ENCODE measurements around the gene ZPR1.
"Not testable (repeated sequence)": the region's sequence is repeated elsewhere in the genome, so short reads cannot be mapped to it uniquely, and the experiment has no call there.

ZPR1 gene

GRCh38 chr11:116823031-116823843 lies 35.4 kb upstream of the ZPR1 start, which contains the start of gene APOA4:
Gene APOA4, minus strand, starts transcription at chr11:116823304. Its CDS starts 113 bp downstream, at chr11:116823191.
- DNase-seq (ENCODE audit: low spot score), result no peak

DNA sequence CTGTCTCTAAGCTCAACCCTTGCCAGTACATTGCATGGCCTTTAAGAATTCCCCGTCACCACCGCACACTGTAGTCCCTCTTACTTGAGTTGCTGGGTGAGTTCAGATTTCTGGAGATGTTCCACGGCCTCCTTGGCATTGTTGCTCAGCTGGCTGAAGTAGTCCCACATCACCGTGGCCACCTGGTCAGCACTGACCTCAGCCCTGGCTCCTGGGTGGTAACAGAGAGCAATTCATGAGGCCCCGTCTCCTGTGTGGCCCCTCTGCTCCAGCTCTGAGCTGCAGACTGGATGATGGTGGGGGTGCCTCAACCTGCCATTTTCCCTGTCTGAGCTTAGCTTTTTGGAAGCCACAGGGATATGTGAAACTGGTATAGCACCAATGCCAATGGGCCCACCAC lies 34.8 kb upstream of the ZPR1 start:
- DNase-seq (ENCODE audit: low spot score), result no peak

DNA sequence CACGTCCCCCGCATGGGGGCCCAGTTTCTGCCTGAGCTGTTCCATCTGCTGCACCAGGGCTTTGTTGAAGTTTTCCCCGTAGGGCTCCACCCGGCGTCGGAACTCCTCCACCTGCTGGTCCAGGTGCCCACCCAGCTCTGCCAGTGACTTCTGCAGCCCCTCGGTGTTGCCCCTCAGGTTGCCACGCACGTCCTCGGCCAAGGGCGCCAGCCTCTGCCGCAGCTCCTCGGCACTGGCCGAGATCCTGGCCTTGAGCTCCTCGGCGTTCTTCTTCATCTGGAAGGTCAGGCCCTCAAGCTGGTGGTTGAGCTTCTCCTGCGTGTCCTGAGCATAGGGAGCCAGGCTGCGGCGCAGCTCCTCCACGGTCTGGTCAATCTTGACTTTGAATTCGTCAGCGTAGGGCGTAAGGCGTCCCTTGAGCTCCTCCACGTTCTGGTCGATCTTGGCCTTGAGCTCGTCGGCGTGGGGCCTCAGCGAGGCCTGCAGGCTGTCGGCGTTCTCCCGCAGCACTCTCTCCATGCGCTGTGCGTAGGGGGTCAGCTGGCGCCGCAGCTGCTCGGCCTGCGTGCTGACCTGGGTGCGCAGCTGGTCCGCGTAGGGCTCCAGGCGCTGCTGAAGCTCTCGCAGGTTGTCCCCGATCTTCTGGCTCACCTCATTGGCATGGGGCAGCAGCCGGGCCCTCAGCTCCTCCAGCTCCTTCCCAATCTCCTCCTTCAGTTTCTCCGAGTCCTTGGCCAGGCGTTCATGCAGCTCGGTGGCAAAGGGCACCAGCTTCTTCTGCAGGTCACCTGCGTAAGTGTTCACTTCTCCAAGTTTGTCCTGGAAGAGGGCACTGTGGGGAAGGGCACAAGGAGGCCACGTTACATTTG lies 33.5 kb upstream of the ZPR1 start:
- DNase-seq (ENCODE audit: low spot score), result no peak

- no peak for DNase-seq (ENCODE audit: low spot score)
Measured at GRCh38 chr11:116819049-116819448, 31.2 kb upstream of the ZPR1 start.

DNA sequence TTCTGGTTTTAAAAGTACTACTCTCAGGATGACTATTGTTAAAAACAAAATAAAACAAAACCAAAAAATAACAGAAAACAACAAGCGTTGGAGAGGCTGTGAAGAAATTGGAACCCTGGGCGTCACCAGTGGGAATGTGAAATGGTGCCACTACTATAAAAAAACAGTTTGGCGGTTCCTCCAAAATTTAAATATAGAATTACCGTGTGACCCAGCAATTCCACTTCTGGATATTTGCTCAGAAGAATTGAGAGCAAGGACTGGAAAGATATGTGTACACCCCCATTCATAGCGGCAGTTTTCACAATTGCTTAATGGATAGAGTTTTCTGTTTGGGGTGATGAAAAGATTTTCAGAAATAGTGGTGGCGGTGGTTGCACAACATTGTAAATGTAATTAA lies 26.7 kb upstream of the ZPR1 start:
- DNase-seq (ENCODE audit: low spot score), result no peak

GRCh38 chr11:116813781-116814471 lies 26.1 kb upstream of the ZPR1 start:
- no peak for DNase-seq (ENCODE audit: low spot score)

- no peak for DNase-seq (ENCODE audit: low spot score)
Measured at GRCh38 chr11:116813170-116813569, 25.3 kb upstream of the ZPR1 start.

DNA sequence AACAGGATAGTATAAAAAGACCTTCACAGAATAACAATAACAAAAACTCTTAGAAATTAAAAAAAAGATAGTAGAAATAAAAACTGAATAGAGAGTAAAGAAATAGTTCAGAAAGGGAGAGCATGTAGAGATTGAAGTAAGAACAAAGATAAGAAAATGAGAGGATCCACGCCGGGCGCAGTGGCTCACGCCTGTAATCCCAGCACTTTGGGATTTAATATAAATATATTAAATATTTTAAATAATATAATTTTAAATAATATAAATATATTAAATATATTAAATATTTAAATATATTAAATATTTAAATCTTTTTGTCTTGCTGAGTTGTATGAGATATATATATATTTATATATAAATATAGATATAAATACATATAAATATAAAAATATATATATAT lies 24.3 kb upstream of the ZPR1 start:
- no peak for DNase-seq (ENCODE audit: low spot score)

DNA sequence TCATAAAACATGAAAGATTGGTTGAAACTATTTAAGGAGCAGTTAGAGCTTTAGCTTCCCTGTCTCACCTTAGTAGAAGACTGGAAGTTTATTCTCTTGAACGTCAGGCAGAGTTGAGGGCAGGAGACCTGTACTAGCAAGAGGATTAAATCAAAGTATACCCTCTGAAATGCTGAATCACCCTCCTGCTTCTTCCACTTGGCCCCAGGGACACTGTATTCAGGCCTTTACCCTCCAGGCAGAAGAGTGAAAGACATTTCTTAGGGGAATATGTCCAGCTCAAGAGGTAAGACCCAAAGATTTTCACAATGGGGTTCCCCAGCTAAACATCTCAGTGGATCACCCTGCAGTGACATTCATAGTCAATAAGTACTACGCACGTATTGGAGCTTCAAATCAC lies 23.4 kb upstream of the ZPR1 start:
- no peak for DNase-seq (ENCODE audit: low spot score)

DNA sequence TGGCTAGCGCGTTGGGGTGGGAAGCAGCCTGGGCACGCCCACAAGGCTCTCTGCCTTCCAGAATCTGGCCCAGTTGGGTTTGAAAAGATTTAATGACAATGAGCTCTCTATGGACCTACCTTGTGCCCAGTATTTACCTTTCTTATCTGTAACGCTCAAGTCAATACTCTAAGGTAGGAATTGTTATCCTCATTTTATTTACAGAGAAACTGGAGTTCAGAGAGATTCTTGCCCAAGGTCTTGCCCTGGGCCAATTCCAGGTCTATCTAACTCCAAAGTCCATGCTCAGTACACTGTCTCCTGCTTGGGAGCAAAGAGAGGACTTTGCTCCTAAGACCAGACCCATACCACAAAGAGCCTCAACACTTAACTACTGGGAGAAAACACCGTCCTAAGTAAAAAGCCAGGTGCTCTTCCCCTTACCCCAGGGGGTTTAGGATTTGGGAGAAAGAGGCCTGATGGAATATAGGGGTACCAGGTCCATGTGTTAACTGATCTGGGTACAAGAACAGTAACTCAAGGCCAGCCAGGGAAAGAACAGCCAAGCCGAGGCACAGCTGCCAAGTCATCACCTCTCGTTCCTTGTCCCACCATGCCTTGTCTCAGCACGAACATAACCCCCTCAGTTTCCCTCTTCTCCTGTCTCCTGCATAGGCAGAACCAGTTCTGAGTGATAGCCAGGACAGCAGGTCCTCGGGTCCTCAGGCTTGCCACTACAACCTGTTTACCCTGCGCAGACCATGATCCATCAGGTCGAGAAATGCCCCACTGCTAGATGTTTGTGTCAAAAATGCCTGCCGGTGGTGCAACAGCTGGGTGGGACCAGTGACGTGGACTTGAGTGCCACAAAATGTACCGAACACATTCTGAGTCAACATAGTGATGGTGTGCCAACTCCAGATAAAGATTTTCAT lies 20.7 kb upstream of the ZPR1 start:
- DNase-seq (ENCODE audit: low spot score), result no peak

DNA sequence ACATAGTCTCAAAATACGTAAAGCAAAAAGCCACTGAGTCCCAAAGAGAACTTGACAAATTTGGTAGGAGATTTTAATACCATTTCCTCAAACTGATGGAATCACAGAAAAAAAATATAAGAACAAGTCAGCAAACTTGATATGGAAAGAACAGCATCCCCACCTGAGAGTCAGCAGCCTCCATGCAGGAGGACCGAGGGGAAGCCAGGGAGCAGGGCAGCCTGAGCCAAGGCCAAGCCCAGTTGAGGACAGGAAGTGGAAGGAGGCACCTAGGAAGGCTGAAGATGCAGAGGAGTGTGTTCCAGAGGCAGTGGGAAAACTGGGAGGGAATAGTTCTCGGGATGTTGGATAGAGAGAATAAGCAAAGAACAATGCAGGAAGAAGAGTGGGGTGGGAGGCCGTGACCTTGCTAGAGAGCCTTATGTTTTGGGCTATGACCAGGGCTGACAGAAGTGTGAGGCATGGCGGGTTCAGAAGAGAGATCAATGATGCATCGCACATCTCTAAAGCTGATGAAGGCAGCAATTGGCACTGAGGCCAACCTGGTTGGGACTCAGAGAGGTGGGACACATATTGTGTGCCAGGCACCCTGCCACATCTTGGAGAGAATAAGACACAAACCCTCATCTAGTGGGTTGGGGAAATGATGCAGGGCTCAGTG lies 19.9 kb upstream of the ZPR1 start:
- no peak for DNase-seq (ENCODE audit: low spot score)

GRCh38 chr11:116804001-116804400 lies 16.2 kb upstream of the ZPR1 start:
- no peak for DNase-seq (ENCODE audit: low spot score)

DNA sequence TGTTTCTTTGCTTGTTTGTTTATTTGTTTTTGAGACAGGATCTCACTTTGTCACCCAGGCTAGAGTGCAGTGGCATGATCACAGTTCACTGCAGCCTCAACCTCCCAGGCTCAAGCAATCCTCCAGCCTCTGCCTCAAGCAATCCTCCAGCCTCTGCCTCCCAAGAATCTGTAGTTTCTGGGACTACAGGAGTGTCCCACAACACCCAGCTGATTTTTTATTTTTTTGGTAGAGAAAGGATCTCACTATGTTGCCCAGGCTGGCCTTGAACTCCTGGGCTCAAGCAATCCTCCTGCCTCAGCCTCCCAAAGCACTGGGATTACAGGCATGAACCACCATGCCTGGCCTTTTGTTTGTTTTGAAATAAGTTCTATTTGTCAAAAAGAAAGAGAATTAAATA lies 13.8 kb upstream of the ZPR1 start:
- not testable (repeated sequence) for DNase-seq (ENCODE audit: low spot score)

GRCh38 chr11:116800610-116801009 lies 12.8 kb upstream of the ZPR1 start:
- DNase-seq (ENCODE audit: low spot score), result no peak

GRCh38 chr11:116798368-116798767 lies 10.5 kb upstream of the ZPR1 start:
- no peak for DNase-seq (ENCODE audit: low spot score)

DNA sequence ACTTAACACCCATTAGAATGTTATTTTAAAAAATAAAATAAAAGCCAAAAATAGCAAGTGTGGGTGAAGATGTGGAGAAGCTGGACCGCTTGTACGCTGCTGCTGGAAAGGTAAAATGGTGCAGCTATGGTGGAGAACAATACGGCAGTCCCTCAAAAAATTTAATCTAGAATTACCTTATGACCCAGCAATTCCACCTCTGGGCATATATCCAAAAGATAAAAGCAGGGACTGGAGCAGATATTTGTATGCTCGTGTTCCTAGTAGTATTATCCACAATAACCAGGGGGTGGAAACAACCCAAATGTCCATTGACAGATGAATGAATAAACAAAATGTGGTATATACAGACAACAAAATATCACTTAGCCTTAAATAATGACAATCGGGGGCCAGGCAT lies 10.0 kb upstream of the ZPR1 start:
- no peak for DNase-seq (ENCODE audit: low spot score)

GRCh38 chr11:116796548-116796947 lies 8.7 kb upstream of the ZPR1 start:
- DNase-seq (ENCODE audit: low spot score), result no peak

GRCh38 chr11:116794851-116795250 lies 7.0 kb upstream of the ZPR1 start:
- DNase-seq (ENCODE audit: low spot score), result no peak

- no peak for DNase-seq (ENCODE audit: low spot score)
Measured at GRCh38 chr11:116793772-116794097, 5.9 kb upstream of the ZPR1 start.

- no peak for DNase-seq (ENCODE audit: low spot score)
Measured at GRCh38 chr11:116792869-116793771, 5.3 kb upstream of the ZPR1 start.

All from ecto neural progenitor cell (in vitro differentiated cells).